ENCODE data around the gene RBFOX2. TPM values are rescaled to one million over a fixed set of nuclear protein-coding genes. Genes with fewer than 3 reads are reported as not detected.

Gene RBFOX2
- total and polyA plus RNA-seq, 2 of the 13 experiments (the other 11 are each of a cell fraction or from before 2014, with no cell fraction given) = 37.3 to 40.4 TPM

DNA sequence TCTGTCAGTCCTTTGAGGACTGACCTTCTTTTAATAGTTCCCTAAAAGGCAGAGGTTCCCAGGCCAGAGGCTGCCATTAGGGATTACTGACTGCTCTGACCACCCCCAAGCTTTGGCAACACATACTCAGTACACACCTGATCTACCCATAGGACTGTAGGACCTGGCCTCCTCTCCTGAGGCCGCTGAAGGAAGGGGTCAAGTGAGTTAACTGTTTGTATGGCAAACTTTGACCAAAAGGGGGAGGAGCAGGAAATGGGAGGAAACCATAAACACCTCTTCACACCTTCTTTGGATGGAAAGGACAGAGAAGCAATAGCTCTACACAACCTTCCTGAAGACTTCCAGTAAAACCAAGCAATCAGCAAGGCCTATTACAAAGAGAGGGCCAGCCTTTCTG, 207.0 kb downstream of the RBFOX2 start (continued):
- TF ChIP-seq MAZ (IDR thresholded peaks at IDR 0.05; ENCODE audit: borderline replicate concordance, low read depth, low read length) (no peak), MAZ (CRISPR knock-in tag; IDR thresholded peaks at IDR 0.05; ENCODE audit: low read depth) (no peak), SPEN (CRISPR knock-in tag; IDR thresholded peaks at IDR 0.05; ENCODE audit: low read depth) (no peak), FOXP1 (IDR thresholded peaks at IDR 0.05) (no peak), FOXP1 (CRISPR knock-in tag; IDR thresholded peaks at IDR 0.05) (peak; percentile 84), IKZF1 (IDR thresholded peaks at IDR 0.05) (no peak), LBX2 (CRISPR knock-in tag; IDR thresholded peaks at IDR 0.05; ENCODE audit: borderline replicate concordance) (no peak), ZBTB34 (CRISPR knock-in tag; IDR thresholded peaks at IDR 0.05) (0 out of 2 replicates have a peak, but pooled peaks have one; percentile 25), ZNF550 (CRISPR knock-in tag; IDR thresholded peaks at IDR 0.05; ENCODE audit: borderline replicate concordance) (no peak), RXRB (CRISPR knock-in tag; IDR thresholded peaks at IDR 0.05; ENCODE audit: borderline replicate concordance) (peak; percentile 80), SP2 (CRISPR knock-in tag; IDR thresholded peaks at IDR 0.05) (no peak), SP1 (IDR thresholded peaks at IDR 0.05) (no peak), SP1 (CRISPR knock-in tag; IDR thresholded peaks at IDR 0.05) (no peak), THAP9 (CRISPR knock-in tag; IDR thresholded peaks at IDR 0.05; ENCODE audit: borderline replicate concordance) (no peak), ZC3H4 (CRISPR knock-in tag; IDR thresholded peaks at IDR 0.05; ENCODE audit: borderline replicate concordance) (no peak), SNAPC4 (CRISPR knock-in tag; IDR thresholded peaks at IDR 0.05) (no peak), TBX3 (IDR thresholded peaks at IDR 0.05; ENCODE audit: borderline replicate concordance) (peak; percentile 56; the same call in 1 of the 2 replicates), CC2D1A (CRISPR knock-in tag; IDR thresholded peaks at IDR 0.05) (no peak), ZNF552 (CRISPR knock-in tag; IDR thresholded peaks at IDR 0.05; ENCODE audit: borderline replicate concordance) (no peak)
- TF ChIP-seq, protein P1, sequence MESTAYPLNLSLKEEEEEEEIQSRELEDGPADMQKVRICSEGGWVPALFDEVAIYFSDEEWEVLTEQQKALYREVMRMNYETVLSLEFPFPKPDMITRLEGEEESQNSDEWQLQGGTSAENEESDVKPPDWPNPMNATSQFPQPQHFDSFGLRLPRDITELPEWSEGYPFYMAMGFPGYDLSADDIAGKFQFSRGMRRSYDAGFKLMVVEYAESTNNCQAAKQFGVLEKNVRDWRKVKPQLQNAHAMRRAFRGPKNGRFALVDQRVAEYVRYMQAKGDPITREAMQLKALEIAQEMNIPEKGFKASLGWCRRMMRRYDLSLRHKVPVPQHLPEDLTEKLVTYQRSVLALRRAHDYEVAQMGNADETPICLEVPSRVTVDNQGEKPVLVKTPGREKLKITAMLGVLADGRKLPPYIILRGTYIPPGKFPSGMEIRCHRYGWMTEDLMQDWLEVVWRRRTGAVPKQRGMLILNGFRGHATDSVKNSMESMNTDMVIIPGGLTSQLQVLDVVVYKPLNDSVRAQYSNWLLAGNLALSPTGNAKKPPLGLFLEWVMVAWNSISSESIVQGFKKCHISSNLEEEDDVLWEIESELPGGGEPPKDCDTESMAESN (CRISPR knock-in tag; conservative IDR thresholded peaks at IDR 0.05) = no peak
